ENCODE results near the gene HEPACAM2. TPM values are rescaled to one million over a fixed set of nuclear protein-coding genes. Genes with fewer than 3 reads are reported as not detected.

The HEPACAM2 gene
- total RNA-seq, 1 experiment from 2014 or later: not detected

GRCh38 chr7:93147363-93147762, 78.9 kb downstream of the HEPACAM2 start:
- Histone ChIP-seq H3K9me3 (ENCODE audit: control insufficient read depth, low read depth, low read length) (no peaks in the 10 kb centered on the region), H2BK120ac (ENCODE audit: low read depth, low read length, poor library complexity, severe bottlenecking) (no peak overlapping the region), H3K4ac (ENCODE audit: low read depth, low read length) (no peak overlapping the region), H4K20me1 (ENCODE audit: control insufficient read depth, insufficient read depth, insufficient read length) (peaks cover 3% of the 10 kb centered on the region), H2BK5ac (ENCODE audit: insufficient read length, low read length) (no peak overlapping the region), H2AFZ (ENCODE audit: low read length) (no peak overlapping the region), H4K5ac (ENCODE audit: insufficient read length, low read depth, low read length) (no peak overlapping the region), H3K18ac (ENCODE audit: insufficient read length, low read depth, low read length) (no peak overlapping the region), H3K23ac (ENCODE audit: insufficient read length, low read depth, low read length) (no peak overlapping the region), H3K9ac (ENCODE audit: extremely low read depth, insufficient read length, low read length) (no peak overlapping the region), H3K23me2 (ENCODE audit: insufficient read length, low read depth, low read length, poor library complexity, severe bottlenecking) (no peaks in the 10 kb centered on the region), H3K27me3 (ENCODE audit: insufficient read depth, low read length) (no peaks in the 10 kb centered on the region), H3K14ac (ENCODE audit: insufficient read depth, low read length) (no peak overlapping the region), H3K27ac (ENCODE audit: insufficient read length, low read depth, low read length) (no peak overlapping the region), H3K79me1 (ENCODE audit: insufficient read depth, low read depth, low read length, poor library complexity, severe bottlenecking) (no peaks in the 10 kb centered on the region), H3K56ac (ENCODE audit: insufficient read length, low read depth, low read length) (no peak overlapping the region), H2BK12ac (ENCODE audit: insufficient read length, low read depth, low read length) (no peak overlapping the region), H3T11ph (ENCODE audit: low read length) (no peak overlapping the region), H3K79me2 (ENCODE audit: insufficient read depth, low read length) (no peaks in the 10 kb centered on the region), H4K91ac (ENCODE audit: insufficient read length, low read depth, low read length) (no peak overlapping the region), H2AK5ac (ENCODE audit: insufficient read length, low read length) (no peak overlapping the region), H3K4me2 (ENCODE audit: insufficient read depth, insufficient read length, low read length) (no peak overlapping the region), H3K4me1 (ENCODE audit: insufficient read depth, low read length) (no peaks in the 10 kb centered on the region; the same call in 1 of the 2 replicates), H2BK15ac (ENCODE audit: low read depth, low read length) (no peak overlapping the region), H4K8ac (replicated peaks; ENCODE audit: insufficient read length, low read depth, low read length) (no peak overlapping the region), H2BK20ac (ENCODE audit: low read depth, low read length, poor library complexity, severe bottlenecking) (no peak overlapping the region)
- H3K27me3 Mint-ChIP-seq (ENCODE audit: low read depth): no peaks in the 10 kb centered on the region; the same call in none of the 2 replicates
- no peak overlapping the region for H3K4me3 Mint-ChIP-seq
- H3K4me1 Mint-ChIP-seq: peaks cover 3 to 15% of the 10 kb centered on the region in 2 experiments; a peak in 3 of 4 replicates
- H3K9me3 Mint-ChIP-seq: no peaks in the 10 kb centered on the region
- no CpG with 5 or more reads among the region's 3 CpGs for WGBS (ENCODE audit: extremely low coverage, insufficient read length, low lambda C conversion rate)
- no peak for TF ChIP-seq CTCF (conservative IDR thresholded peaks at IDR 0.05)
- no peak for DNase-seq
- H3K27ac Mint-ChIP-seq: no peak overlapping the region
- no peaks in the 10 kb centered on the region for H3K36me3 Mint-ChIP-seq (ENCODE audit: insufficient read depth in 1 of 3, low read depth in 3 of 3)
